Cardiac fibroblast (primary cell): ENCODE data around the gene EPB41L2.
A peak's percentile ranks its signal among the peaks of the same experiment; 100 is the strongest.

Experiments used
- DNase-seq, 2 donors: peaks; one replicate each; pipeline versions ENCODE4 v3.0.0 to v3.0.0-alpha.2; 2010; ENCODE audit warnings: low read depth in 2 of 2
- H3K4me3 ChIP-seq, 2 donors: replicated peaks in 1 of 2; 1 replicate in 1 of 2; 2 replicates in 1 of 2; pipeline ENCODE4 v1.5.1; 2011; ENCODE audit warnings: low read depth in 2 of 2, low read length in 2 of 2, mild to moderate bottlenecking in 2 of 2, moderate library complexity in 1 of 2
- TF ChIP-seq, protein P1 (sequence below): IDR thresholded peaks from one replicate; pipeline ENCODE4 v1.5.1; 2011; ENCODE audit warnings: low read depth, mild to moderate bottlenecking, low read length, inconsistent platforms

EPB41L2 gene

DNA sequence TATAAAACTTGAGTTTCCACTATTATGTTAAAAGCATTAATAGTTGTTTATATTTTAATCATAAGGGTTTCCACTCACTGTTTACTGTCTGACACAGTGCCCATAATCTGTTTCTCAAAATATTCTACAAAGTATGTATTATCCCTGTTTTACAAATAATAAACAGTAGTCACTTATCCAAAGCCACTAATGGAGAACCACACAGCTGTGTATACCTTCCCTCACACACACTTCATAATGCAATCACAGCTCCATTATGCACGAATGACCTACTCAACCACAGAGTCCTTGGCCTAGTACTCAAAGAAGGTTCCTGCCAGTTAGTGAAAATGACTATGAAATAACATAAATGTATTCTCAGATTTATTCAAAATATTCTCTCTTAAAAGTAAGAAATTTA is 103.1 kb downstream of the EPB41L2 start:
- no peak for DNase-seq
- TF ChIP-seq, protein P1, sequence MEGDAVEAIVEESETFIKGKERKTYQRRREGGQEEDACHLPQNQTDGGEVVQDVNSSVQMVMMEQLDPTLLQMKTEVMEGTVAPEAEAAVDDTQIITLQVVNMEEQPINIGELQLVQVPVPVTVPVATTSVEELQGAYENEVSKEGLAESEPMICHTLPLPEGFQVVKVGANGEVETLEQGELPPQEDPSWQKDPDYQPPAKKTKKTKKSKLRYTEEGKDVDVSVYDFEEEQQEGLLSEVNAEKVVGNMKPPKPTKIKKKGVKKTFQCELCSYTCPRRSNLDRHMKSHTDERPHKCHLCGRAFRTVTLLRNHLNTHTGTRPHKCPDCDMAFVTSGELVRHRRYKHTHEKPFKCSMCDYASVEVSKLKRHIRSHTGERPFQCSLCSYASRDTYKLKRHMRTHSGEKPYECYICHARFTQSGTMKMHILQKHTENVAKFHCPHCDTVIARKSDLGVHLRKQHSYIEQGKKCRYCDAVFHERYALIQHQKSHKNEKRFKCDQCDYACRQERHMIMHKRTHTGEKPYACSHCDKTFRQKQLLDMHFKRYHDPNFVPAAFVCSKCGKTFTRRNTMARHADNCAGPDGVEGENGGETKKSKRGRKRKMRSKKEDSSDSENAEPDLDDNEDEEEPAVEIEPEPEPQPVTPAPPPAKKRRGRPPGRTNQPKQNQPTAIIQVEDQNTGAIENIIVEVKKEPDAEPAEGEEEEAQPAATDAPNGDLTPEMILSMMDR: no peak
- H3K4me3 ChIP-seq: no peak overlapping the region

DNA sequence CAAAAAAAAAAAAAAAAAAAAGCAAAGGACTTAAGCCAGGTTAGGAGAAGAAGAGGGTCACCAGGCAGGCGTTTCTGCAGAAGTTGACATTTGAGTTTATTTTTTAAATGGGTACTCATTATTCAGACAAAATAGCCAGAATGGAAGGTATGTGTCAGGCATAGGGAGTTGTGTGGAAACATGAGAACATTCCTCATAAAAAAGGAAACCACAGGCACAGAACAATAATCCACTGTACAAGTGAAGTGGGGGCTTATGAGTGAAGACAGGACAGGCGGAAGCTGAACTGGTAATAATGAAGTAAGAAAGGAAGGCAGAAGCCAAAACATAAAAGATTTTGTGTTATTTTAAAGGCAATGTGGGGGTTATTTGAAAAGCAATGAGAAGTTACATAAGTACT is 104.6 kb downstream of the EPB41L2 start:
- TF ChIP-seq, protein P1: no peak
- DNase-seq: peak; percentile 52 to 65
- no peak overlapping the region for H3K4me3 ChIP-seq

DNA sequence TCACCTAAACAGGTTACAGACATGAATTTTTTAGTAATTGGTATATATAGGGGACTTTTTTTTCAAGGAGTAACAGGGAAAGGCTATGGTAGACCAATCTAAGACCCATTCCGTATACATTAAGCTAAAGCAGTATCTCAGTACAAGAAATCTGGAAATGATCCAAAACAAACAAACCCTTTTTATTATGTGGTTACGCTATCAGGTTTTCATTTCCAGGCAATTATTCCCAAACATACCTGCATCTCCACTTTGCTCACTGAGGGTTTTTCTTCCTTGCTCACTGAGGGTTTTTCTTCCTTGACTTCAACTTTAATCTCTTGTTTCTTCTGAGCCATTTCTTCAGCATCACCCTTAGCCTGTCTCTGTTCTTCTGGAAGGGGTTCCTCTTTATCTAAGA is 107.3 kb downstream of the EPB41L2 start:
- TF ChIP-seq, protein P1: no peak
- no peak for DNase-seq
- no peak overlapping the region for H3K4me3 ChIP-seq

DNA sequence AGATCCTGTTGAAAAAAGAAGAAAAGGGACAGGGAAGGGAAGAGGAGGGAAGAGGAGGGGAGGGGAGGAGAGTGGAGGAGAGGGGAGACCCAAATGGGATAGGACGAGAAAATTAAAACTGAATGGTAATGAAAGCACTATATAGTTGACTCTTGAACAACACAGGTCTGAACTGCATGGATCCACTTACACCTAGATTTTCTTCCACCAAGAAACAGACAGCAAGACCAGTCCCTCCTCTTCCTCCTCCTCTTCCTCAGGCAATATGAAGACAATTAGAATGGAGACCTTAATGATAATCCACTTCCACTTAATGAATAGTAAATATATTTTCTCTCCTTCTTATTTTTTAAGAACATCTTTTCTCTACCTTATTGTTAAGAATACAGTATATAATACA is 113.5 kb downstream of the EPB41L2 start:
- no peak for DNase-seq
- no peak overlapping the region for H3K4me3 ChIP-seq
- TF ChIP-seq, protein P1: no peak

DNA sequence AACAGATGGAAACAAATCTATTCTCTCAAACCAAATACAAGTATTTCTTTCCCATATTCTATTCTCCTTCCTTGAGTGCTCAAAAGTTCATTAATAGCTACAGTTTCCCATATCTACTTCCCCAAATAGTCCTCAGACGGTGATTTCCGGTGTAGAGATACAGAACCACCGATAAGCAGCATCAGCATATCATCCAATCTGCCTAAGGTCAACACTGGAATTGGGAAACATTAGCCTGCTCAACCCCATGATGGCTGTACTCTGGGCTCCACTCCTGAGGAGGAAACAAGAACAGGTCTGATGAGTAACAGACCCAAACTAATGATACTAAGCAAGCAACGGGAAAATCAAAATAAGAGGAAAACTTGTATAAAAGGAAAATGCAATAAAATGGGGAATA is 115.6 kb downstream of the EPB41L2 start:
- TF ChIP-seq, protein P1: no peak
- no peak for DNase-seq
- no peak overlapping the region for H3K4me3 ChIP-seq

DNA sequence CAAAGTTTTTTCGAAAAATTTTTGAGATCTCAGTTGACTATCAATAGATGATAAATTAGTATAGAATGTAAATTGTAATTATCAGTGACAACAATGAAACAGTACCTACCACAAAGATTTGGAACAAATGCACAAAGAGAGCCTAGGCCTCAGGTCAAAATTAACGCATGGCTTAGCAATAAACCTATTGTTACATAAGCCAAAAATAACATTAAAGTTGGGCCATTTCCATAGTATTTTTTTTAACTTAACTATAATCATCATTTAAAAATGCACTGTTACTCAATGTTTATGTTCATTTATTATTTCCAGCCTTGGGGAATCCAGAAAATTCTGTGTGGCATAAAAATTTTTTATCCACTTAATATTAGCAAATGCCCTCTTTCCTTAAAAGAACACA is 117.0 kb downstream of the EPB41L2 start:
- no peak overlapping the region for H3K4me3 ChIP-seq
- TF ChIP-seq, protein P1: no peak
- DNase-seq: peak; percentile 52 to 84

DNA sequence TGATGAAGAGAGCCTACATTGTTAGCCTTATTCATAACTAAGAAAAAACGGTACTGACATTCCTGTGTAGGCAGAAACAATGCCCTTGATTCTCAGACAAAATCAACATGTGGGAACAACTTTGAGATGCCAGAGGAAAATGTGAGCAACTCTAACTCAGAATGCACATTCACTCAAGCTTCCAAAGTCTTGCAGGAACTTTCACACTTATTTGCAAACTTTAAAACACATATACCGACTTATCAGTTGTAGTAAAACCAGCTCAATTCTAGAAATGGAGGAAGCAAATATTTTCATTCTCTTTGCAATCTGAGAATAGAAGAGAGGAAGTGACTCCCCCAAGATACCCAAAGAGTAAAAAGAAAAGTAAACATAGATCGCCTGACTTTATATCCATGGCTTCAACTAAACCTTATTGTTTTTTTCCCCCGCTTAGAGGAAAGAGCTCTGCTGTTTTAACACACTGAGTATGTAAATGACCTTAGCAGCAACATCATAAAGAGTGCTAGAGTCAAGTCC is 117.6 kb downstream of the EPB41L2 start:
- peak; percentile 71 to 81 for DNase-seq
- H3K4me3 ChIP-seq: peak overlapping the region in 1 of 2 donors; percentile 7
- TF ChIP-seq, protein P1: no peak
